Tibial artery (tissue), 4 donors: ENCODE data around the gene SLC25A21.

ENCODE experiments used
- DNase-seq, 2 donors: peaks; one replicate each; pipeline ENCODE4 v3.0.0-alpha.2; 2019
- H3K27ac ChIP-seq, 2 donors: fragments of 200-600 bp; sonication (generic) in 1 of 2; 1 replicate in 1 of 2; 2 replicates in 1 of 2; pipeline ENCODE4 v1.5.1; 2018 to 2019; ENCODE audit warnings: mild to moderate bottlenecking in 1 of 2
- H3K27me3 ChIP-seq, 2 donors: fragments of 200-600 bp; sonication (generic) in 1 of 2; one replicate each; pipeline versions ENCODE4 v1.5.1 to v1.6.0; 2016 to 2019
- H3K36me3 ChIP-seq, 3 donors: fragments of 200-600 bp; sonication (generic) in 2 of 3; one replicate each; pipeline ENCODE4 v1.5.1; 2016 to 2019; ENCODE audit warnings: mild to moderate bottlenecking in 2 of 3
- H3K4me1 ChIP-seq, 4 donors: fragments of 200-600 bp; sonication (generic) in 2 of 4; 1 replicate in 3 of 4; 2 replicates in 1 of 4; pipeline ENCODE4 v1.5.1; 2016 to 2019
- H3K4me3 ChIP-seq, 2 donors: fragments of 200-600 bp; sonication (generic) in 1 of 2; 1 replicate in 1 of 2; 2 replicates in 1 of 2; pipeline ENCODE4 v1.5.1; 2018 to 2019; ENCODE audit warnings: mild to moderate bottlenecking in 2 of 2
- H3K9me3 ChIP-seq, 3 donors: fragments of 200-600 bp; sonication (generic) in 1 of 3; one replicate each; pipeline ENCODE4 v1.5.1; 2016 to 2019
- CTCF ChIP-seq, 2 experiments: fragments of 200-600 bp in 1 of 2; fragments of 450-650 bp in 1 of 2; IDR thresholded peaks; one replicate each; pipeline ENCODE4 v1.5.1; 2017 to 2019; ENCODE audit warnings: antibody characterized with exemption in 2 of 2, mild to moderate bottlenecking in 1 of 2, moderate library complexity in 1 of 2
- intact Hi-C: fragments of 100-400 bp; cut with DNase I; formaldehyde crosslinking; loops from one replicate; pipeline ENCODE4 v1.15.0; 2023; ENCODE audit warnings: low total_unique reads

Gene SLC25A21

DNA sequence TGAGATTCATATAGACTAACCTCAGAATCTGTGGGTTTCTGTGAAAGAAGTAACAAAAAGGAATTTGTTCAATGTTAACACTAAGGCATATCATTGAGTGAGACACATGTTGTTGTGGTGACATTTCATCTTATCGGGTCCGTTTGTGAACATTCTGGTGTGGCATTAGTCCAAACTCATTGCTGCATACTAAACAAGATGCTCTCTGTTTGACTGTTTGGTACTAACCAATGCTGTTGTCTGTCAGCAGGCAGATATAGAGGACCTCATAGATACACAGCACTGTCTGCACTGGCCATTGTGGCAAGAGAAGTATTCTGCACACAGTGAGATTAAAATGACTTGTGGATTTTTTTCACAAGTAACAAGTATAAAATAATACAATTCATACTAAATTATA lies 41.2 kb downstream of the SLC25A21 start:
- no peak for DNase-seq
- no peaks in the 10 kb centered on the region for H3K4me1 ChIP-seq
- no peak overlapping the region for H3K27ac ChIP-seq
- H3K36me3 ChIP-seq: no peaks in the 10 kb centered on the region
- no peaks in the 10 kb centered on the region for H3K9me3 ChIP-seq
- TF ChIP-seq CTCF (IDR thresholded peaks at IDR 0.05): no peak
- intact Hi-C loops: no loop called here
- H3K4me3 ChIP-seq: no peak overlapping the region
- no peaks in the 10 kb centered on the region for H3K27me3 ChIP-seq

GRCh38 chr14:37129047-37129446 lies 43.4 kb downstream of the SLC25A21 start:
- intact Hi-C loops: no loop called here
- DNase-seq: no peak
- Histone ChIP-seq H3K27me3 (no peaks in the 10 kb centered on the region), H3K9me3 (no peaks in the 10 kb centered on the region), H3K36me3 (no peaks in the 10 kb centered on the region), H3K27ac (no peak overlapping the region), H3K4me3 (no peak overlapping the region), H3K4me1 (no peaks in the 10 kb centered on the region)
- no peak for TF ChIP-seq CTCF (IDR thresholded peaks at IDR 0.05)

- Histone ChIP-seq H3K27ac (no peak overlapping the region), H3K27me3 (no peaks in the 10 kb centered on the region), H3K4me1 (peaks cover 0 to 19% (median 0%) of the 10 kb centered on the region in 4 donors), H3K4me3 (no peak overlapping the region), H3K36me3 (no peaks in the 10 kb centered on the region), H3K9me3 (no peaks in the 10 kb centered on the region)
- DNase-seq: no peak
- intact Hi-C loops: no loop called here
- no peak for TF ChIP-seq CTCF (IDR thresholded peaks at IDR 0.05)
These were observed 47.8 kb downstream of the SLC25A21 start for GRCh38 chr14:37124614-37125013.

GRCh38 chr14:37122919-37123639 lies 49.3 kb downstream of the SLC25A21 start:
- H3K4me3 ChIP-seq: no peak overlapping the region
- TF ChIP-seq CTCF (IDR thresholded peaks at IDR 0.05): no peak
- H3K9me3 ChIP-seq: peaks cover 0 to 5% (median 0%) of the 10 kb centered on the region in 3 donors
- no peaks in the 10 kb centered on the region for H3K27me3 ChIP-seq
- no peaks in the 10 kb centered on the region for H3K36me3 ChIP-seq
- no peak overlapping the region for H3K27ac ChIP-seq
- H3K4me1 ChIP-seq: peaks cover 0 to 19% (median 0%) of the 10 kb centered on the region in 4 donors
- intact Hi-C loops: no loop called here
- no peak for DNase-seq

- intact Hi-C loops: no loop called here
- Histone ChIP-seq H3K9me3 (peaks cover 0 to 5% (median 0%) of the 10 kb centered on the region in 3 donors), H3K36me3 (no peaks in the 10 kb centered on the region), H3K4me3 (no peak overlapping the region), H3K4me1 (peaks cover 0 to 21% (median 0%) of the 10 kb centered on the region in 4 donors), H3K27me3 (no peaks in the 10 kb centered on the region), H3K27ac (peak overlapping the region in 1 of 2 donors; percentile 22)
- TF ChIP-seq CTCF (IDR thresholded peaks at IDR 0.05): no peak
- no peak for DNase-seq
These were observed 50.1 kb downstream of the SLC25A21 start for GRCh38 chr14:37122288-37122687.
